Left kidney (tissue), 2 donors: ENCODE data around the gene ETNPPL. TPM values are rescaled to one million over a fixed set of nuclear protein-coding genes. Genes with fewer than 3 reads are reported as not detected.

Experiments used
- DNase-seq: peaks from one replicate; pipeline ENCODE4 v3.0.0-alpha.2; 2013
- polyA plus RNA-seq: library from polyadenylated mRNA; unstranded; fragments of 120-200 nt; gene quantifications from one replicate; pipeline ENCODE4 v1.2.1, GENCODE V29; 2013; ENCODE audit not compliant: insufficient read length

The ETNPPL gene
- polyA plus RNA-seq, 1 donor, result 0.53 TPM

GRCh38 chr4:108696160-108696559 lies 66.7 kb downstream of the ETNPPL start:
- DNase-seq, result no peak

GRCh38 chr4:108695062-108695461 lies 67.8 kb downstream of the ETNPPL start:
- no peak for DNase-seq

GRCh38 chr4:108694423-108694822 lies 68.4 kb downstream of the ETNPPL start:
- no peak for DNase-seq

- no peak for DNase-seq
Measured at GRCh38 chr4:108693819-108694218, 69.0 kb downstream of the ETNPPL start.

DNA sequence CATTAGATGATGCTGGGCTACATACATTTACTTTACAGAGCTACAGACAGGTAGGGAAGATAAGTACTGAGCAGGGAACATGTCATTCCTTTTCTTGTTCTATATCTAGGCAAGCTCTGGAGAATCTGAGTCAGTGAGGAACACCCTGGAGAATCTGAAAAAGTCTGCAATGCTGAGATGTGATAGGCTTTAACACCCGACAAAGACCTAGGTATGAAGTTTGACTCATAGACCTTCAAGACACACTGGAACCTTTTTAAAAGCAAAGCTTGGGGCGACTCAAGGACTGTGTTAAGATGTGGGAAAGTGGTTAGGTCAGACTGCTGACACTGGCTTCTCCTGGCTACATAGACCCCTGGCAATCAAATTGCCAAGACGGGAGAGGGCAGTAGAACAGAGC lies 69.6 kb downstream of the ETNPPL start:
- DNase-seq, result no peak

Other genes starting within 250 kb of the ETNPPL start
- gene RPL34, start 142.5 kb downstream of the ETNPPL start, polyA plus RNA-seq, result 1,744 TPM
- gene OSTC, start 112.5 kb downstream of the ETNPPL start, polyA plus RNA-seq, result 248 TPM